Upper lobe of right lung (tissue), 1 donor: ENCODE measurements around the gene TNFAIP8L3. TPM values are rescaled to one million over a fixed set of nuclear protein-coding genes. Genes with fewer than 3 reads are reported as not detected.
A peak's percentile ranks its signal among the peaks of the same experiment; 100 is the strongest.
"Not testable (repeated sequence)": the region's sequence is repeated elsewhere in the genome, so short reads cannot be mapped to it uniquely, and the experiment has no call there.

Source experiments
- ATAC-seq: fragments of 200-7000 bp; cut with Tn5 transposase; one replicate; pipeline ENCODE4 v1.9.1; 2020; ENCODE audit warnings: mild to moderate bottlenecking, moderate library complexity
- DNase-seq: peaks from one replicate; pipeline ENCODE4 v3.0.0-alpha.2; 2020
- H3K27ac ChIP-seq: fragments of 200-600 bp; one replicate; pipeline ENCODE4 v1.8.0; 2022
- H3K27me3 ChIP-seq: fragments of 200-600 bp; one replicate; pipeline ENCODE4 v1.8.0; 2022; ENCODE audit warnings: mild to moderate bottlenecking
- H3K36me3 ChIP-seq: fragments of 200-600 bp; one replicate; pipeline ENCODE4 v1.8.0; 2022
- H3K4me1 ChIP-seq: fragments of 200-600 bp; one replicate; pipeline ENCODE4 v1.8.0; 2022
- H3K4me3 ChIP-seq: fragments of 200-600 bp; one replicate; pipeline ENCODE4 v1.8.0; 2022; ENCODE audit warnings: mild to moderate bottlenecking
- H3K9me3 ChIP-seq: fragments of 200-600 bp; one replicate; pipeline ENCODE4 v1.8.0; 2022
- intact Hi-C: fragments of 100-400 bp; cut with DNase I; formaldehyde crosslinking; loops from one replicate; pipeline ENCODE4 v1.11.0; 2022
- total RNA-seq: library from RNA; stranded (reverse); fragmentation: NEBNext Ultra II Directional; extraction: Animal tissue kit (Norgen Biotek cat#: 25700); gene quantifications from one replicate; pipeline ENCODE4 v1.2.1, GENCODE V29; 2021
- TF ChIP-seq, protein P1 (sequence below): fragments of 200-600 bp; IDR thresholded peaks from one replicate; pipeline ENCODE4 v1.8.0; 2022; ENCODE audit warnings: antibody characterized with exemption
- donor health status: DM: no; HTN: yes; CAD: no; lungs with severe emphysema.

TNFAIP8L3 gene
- total RNA-seq, 1 donor from 2014 or later: 10.9 TPM

GRCh38 chr15:51038162-51038973, 56.3 kb downstream of the TNFAIP8L3 start:
- H3K4me3 ChIP-seq: no peak overlapping the region
- no peaks in the 10 kb centered on the region for H3K36me3 ChIP-seq
- H3K27ac ChIP-seq: no peak overlapping the region
- no peaks in the 10 kb centered on the region for H3K27me3 ChIP-seq
- no peaks in the 10 kb centered on the region for H3K9me3 ChIP-seq
- TF ChIP-seq, protein P1, sequence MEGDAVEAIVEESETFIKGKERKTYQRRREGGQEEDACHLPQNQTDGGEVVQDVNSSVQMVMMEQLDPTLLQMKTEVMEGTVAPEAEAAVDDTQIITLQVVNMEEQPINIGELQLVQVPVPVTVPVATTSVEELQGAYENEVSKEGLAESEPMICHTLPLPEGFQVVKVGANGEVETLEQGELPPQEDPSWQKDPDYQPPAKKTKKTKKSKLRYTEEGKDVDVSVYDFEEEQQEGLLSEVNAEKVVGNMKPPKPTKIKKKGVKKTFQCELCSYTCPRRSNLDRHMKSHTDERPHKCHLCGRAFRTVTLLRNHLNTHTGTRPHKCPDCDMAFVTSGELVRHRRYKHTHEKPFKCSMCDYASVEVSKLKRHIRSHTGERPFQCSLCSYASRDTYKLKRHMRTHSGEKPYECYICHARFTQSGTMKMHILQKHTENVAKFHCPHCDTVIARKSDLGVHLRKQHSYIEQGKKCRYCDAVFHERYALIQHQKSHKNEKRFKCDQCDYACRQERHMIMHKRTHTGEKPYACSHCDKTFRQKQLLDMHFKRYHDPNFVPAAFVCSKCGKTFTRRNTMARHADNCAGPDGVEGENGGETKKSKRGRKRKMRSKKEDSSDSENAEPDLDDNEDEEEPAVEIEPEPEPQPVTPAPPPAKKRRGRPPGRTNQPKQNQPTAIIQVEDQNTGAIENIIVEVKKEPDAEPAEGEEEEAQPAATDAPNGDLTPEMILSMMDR: no peak
- ATAC-seq (no peak), DNase-seq (no peak)
- no peaks in the 10 kb centered on the region for H3K4me1 ChIP-seq
- intact Hi-C loops: no loop called here

DNA sequence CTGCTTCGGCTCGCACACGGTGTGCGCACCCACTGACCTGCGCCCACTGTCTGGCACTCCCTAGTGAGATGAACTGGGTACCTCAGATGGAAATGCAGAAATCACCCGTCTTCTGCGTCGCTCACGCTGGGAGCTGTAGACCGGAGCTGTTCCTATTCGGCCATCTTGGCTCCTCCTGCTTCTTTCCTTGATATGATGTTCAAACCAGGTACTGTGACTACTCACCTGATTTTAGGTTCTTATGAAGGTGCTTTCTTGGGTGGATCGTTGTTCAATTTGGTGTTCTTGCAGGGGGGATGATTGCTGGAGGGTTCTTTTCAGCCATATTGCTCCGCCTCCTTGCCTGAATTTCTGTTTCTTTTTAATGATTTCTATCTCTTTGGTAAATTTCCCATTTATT, 57.2 kb downstream of the TNFAIP8L3 start:
- H3K36me3 ChIP-seq, DNase-seq, intact Hi-C loops, H3K27me3 ChIP-seq, H3K4me1 ChIP-seq, H3K4me3 ChIP-seq, ATAC-seq, H3K27ac ChIP-seq, H3K9me3 ChIP-seq: not testable (repeated sequence)

DNA sequence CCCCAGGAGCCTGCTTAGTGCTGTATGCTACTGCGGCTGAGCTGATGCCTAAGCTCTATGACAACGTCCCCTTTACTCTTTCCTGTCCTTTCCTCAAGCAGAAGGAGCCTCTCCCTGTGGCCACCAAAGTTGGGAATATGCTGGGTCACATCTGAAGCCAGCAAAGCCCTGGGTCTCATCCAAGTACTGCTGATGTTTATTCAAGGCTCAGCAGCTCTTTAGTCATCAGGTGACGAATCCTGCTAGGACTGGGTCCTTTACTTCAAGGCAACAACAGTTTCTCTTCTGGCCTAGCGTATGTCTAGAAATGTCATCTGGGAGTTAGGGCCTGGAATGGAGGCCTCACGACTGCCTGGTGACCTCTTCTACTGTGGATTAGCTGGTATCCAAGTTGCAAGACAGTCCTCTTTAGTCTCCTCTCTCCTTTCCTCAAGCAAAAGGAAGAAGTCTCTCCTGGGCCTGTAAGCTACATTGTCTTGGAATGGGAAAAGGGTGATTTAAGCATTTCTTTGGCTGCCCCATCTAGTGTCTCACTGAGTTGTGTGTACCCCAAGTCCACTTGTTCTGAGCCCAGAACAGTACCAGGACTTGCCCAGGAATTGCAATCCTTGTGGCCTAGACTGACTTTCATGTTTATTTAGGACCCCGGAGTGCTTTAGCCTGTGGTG, 63.9 kb downstream of the TNFAIP8L3 start:
- no peak overlapping the region for H3K27ac ChIP-seq
- H3K27me3 ChIP-seq: no peaks in the 10 kb centered on the region
- H3K9me3 ChIP-seq: no peaks in the 10 kb centered on the region
- intact Hi-C loops: no loop called here
- no peak for DNase-seq
- TF ChIP-seq, protein P1: no peak
- H3K4me1 ChIP-seq: no peaks in the 10 kb centered on the region
- H3K4me3 ChIP-seq: no peak overlapping the region
- H3K36me3 ChIP-seq: no peaks in the 10 kb centered on the region
- ATAC-seq: peak; percentile 13

GRCh38 chr15:51025454-51025846, 69.3 kb downstream of the TNFAIP8L3 start:
- TF ChIP-seq, protein P1: no peak
- Histone ChIP-seq H3K9me3 (no peaks in the 10 kb centered on the region), H3K27me3 (no peaks in the 10 kb centered on the region), H3K4me1 (no peaks in the 10 kb centered on the region), H3K27ac (no peak overlapping the region), H3K4me3 (no peak overlapping the region), H3K36me3 (no peaks in the 10 kb centered on the region)
- DNase-seq (no peak), ATAC-seq (no peak)
- intact Hi-C loops: no loop called here

DNA sequence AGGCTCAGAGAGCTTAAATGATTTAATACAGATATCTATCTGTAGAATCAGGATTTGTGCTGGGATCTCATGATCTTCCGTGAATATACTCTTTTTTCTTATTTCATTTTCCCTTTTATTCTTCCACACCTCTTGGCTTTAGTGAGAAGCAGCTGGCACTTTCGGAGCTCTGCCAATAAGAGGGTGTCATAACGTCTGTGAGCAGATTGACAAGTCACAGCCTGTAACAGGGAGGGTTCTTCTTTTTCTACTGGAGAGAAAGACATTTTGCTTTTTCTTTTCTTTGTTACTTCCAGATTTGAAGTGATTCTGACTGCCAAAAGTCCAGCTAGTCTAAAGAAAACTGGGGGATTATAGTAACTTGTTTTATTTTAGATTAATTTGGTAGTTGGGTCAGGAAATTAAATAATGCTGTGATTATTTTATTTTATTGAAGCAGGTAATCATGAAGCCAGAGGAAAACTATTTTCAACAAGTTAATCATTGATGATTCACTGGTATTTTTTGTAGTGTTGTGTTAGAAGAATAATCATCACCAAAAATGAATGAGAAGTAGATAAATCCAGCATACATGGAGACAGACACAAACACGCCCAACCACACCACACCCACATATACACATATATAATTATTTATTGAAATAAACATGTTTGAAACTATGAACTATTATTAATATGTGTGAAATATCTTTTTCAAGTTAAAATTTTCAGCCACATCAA, 69.8 kb downstream of the TNFAIP8L3 start:
- ATAC-seq (no peak), DNase-seq (no peak)
- intact Hi-C loops: no loop called here
- no peaks in the 10 kb centered on the region for H3K36me3 ChIP-seq
- no peak overlapping the region for H3K4me3 ChIP-seq
- H3K27ac ChIP-seq: no peak overlapping the region
- TF ChIP-seq, protein P1: no peak
- no peaks in the 10 kb centered on the region for H3K9me3 ChIP-seq
- no peaks in the 10 kb centered on the region for H3K27me3 ChIP-seq
- H3K4me1 ChIP-seq: no peaks in the 10 kb centered on the region

DNA sequence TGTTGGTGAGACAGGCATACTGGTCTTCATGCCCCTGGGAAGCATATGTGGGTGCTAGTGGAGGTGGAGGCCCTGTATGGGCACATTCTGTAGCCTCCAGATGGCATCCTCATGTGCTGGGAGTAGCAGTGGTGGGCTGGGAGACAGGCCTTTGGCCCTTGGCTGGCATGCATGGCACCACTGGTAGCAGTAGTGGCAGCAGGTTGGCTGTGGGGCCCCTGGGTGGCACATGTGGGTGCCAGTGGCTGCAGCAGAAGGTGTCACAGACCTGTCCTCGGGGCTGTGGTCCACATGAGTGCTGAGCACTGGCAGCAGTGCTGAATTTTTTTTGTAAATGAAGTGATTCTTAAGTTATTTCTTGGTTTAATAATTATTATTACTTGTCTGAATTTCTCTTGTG, 71.2 kb downstream of the TNFAIP8L3 start:
- Histone ChIP-seq H3K4me1 (no peaks in the 10 kb centered on the region), H3K27me3 (no peaks in the 10 kb centered on the region), H3K36me3 (no peaks in the 10 kb centered on the region), H3K4me3 (no peak overlapping the region), H3K9me3 (no peaks in the 10 kb centered on the region), H3K27ac (no peak overlapping the region)
- no peak for ATAC-seq
- no peak for DNase-seq
- TF ChIP-seq, protein P1: no peak
- intact Hi-C loops: no loop called here
